ENCODE data around the gene ASS1.

DNA sequence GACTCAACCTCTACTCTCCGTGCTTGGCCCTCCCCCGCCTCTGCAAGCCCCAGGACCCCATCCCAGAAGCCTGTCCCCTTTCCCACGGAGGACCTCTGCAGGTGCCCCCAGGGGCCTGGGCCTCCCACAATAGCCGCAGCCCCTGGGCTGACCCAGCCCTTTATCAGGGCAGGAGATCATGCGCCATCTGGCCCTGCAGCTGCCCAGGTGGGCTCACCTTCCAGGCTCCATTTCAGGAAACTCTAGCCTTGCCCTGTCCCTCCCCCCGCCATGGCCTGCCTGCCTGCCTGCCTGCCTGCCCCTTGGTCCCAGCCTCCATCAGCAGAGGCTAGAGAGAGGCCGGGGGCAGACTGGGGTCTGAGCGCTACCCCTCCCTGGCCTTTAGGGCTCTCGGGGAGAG lies 48.7 kb downstream of the ASS1 start:
- TF ChIP-seq, protein P1, sequence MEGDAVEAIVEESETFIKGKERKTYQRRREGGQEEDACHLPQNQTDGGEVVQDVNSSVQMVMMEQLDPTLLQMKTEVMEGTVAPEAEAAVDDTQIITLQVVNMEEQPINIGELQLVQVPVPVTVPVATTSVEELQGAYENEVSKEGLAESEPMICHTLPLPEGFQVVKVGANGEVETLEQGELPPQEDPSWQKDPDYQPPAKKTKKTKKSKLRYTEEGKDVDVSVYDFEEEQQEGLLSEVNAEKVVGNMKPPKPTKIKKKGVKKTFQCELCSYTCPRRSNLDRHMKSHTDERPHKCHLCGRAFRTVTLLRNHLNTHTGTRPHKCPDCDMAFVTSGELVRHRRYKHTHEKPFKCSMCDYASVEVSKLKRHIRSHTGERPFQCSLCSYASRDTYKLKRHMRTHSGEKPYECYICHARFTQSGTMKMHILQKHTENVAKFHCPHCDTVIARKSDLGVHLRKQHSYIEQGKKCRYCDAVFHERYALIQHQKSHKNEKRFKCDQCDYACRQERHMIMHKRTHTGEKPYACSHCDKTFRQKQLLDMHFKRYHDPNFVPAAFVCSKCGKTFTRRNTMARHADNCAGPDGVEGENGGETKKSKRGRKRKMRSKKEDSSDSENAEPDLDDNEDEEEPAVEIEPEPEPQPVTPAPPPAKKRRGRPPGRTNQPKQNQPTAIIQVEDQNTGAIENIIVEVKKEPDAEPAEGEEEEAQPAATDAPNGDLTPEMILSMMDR (IDR thresholded peaks at IDR 0.05) = no peak
- TF ChIP-seq POLR2A (IDR thresholded peaks at IDR 0.05) = no peak

All from uterus (tissue), 2 donors.